ENCODE results near the gene PSMB2. TPM values are rescaled to one million over a fixed set of nuclear protein-coding genes. Genes with fewer than 3 reads are reported as not detected.

PSMB2 gene
- total and polyA plus RNA-seq, 2 of the 8 experiments (the other 6 are each of a cell fraction or from before 2014, with no cell fraction given): 91.4 to 101 TPM

GRCh38 chr1:35644204-35644603 is 2.9 kb upstream of the PSMB2 start:
- H4K91ac ChIP-seq (replicated peaks; ENCODE audit: insufficient read length, low read length): no peak overlapping the region
- no peak overlapping the region for H4K5ac ChIP-seq (ENCODE audit: insufficient read length, low read depth, low read length)
- no peak overlapping the region for H3K18ac ChIP-seq (ENCODE audit: extremely low read depth, low read length)
- no peak overlapping the region for H2BK15ac ChIP-seq (ENCODE audit: low read length)
- no peaks in the 10 kb centered on the region for H3K36me3 ChIP-seq (ENCODE audit: control insufficient read depth in 2 of 4, insufficient read depth in 4 of 4, low read length in 3 of 4)
- H3K9me3 ChIP-seq (ENCODE audit: insufficient read depth in 2 of 2, low read depth in 1 of 2, low read length in 1 of 2): no peaks in the 10 kb centered on the region
- no peak for DNase-seq (ENCODE audit: low read depth in 1 of 2, low spot score in 2 of 2)
- H3K79me2 ChIP-seq (ENCODE audit: control insufficient read depth in 1 of 2, insufficient read depth in 2 of 2, low read length in 2 of 2): peaks cover 10 to 21% of the 10 kb centered on the region in 2 experiments
- no peak overlapping the region for H3K27ac ChIP-seq (ENCODE audit: low read depth, low read length)
- no peak for FAIRE-seq
- H3K4ac ChIP-seq (replicated peaks; ENCODE audit: insufficient read length, low read depth, low read length): no peak overlapping the region
- H2BK20ac ChIP-seq (ENCODE audit: low read length): no peak overlapping the region
- no peak overlapping the region for H3K14ac ChIP-seq (ENCODE audit: insufficient read length)
- H2BK12ac ChIP-seq (ENCODE audit: low read depth, low read length): no peak overlapping the region
- H3K79me1 ChIP-seq (ENCODE audit: low read depth, low read length): peaks cover 3% of the 10 kb centered on the region; the same call in 1 of the 2 replicates
- no peak overlapping the region for H3K56ac ChIP-seq (replicated peaks; ENCODE audit: insufficient read length, low read depth, low read length)
- no peak overlapping the region for H2AFZ ChIP-seq (ENCODE audit: low read length)
- H3K27me3 ChIP-seq (replicated peaks in 1 of 4; ENCODE audit: control insufficient read depth in 3 of 4, extremely low read depth in 1 of 4, insufficient read depth in 3 of 4, low read length in 3 of 4): no peaks in the 10 kb centered on the region
- peaks cover 2% of the 10 kb centered on the region; the same call in 1 of the 2 replicates for H3K23me2 ChIP-seq (ENCODE audit: low read depth, low read length)
- TF ChIP-seq SAP30 (IDR thresholded peaks at IDR 0.05; ENCODE audit: insufficient read depth, insufficient replicate concordance, low read length) (no peak), EP300 (IDR thresholded peaks at IDR 0.05; ENCODE audit: borderline replicate concordance in 1 of 2, low read depth in 2 of 2, low read length in 2 of 2) (no peak), KDM4A (IDR thresholded peaks at IDR 0.05; ENCODE audit: low read depth, low read length, severe bottlenecking) (no peak)
- ChIA-PET CTCF (ENCODE audit: partially characterized antibody) (interaction anchor here (0.6 to 4.5 kb wide), 8 partner anchors 16 to 576 kb away, joined by 3 to 26 read pairs (median 5); no protein-coding TSS in a partner anchor), POLR2A (ENCODE audit: partially characterized antibody) (interaction anchor here (1.2 kb wide), 1 partner anchor 15 kb away, joined by 3 read pairs; no protein-coding TSS in a partner anchor)
- no peaks in the 10 kb centered on the region for H3K4me1 ChIP-seq (replicated peaks in 1 of 4; ENCODE audit: control insufficient read depth in 3 of 4, insufficient read depth in 4 of 4, low read length in 3 of 4)
- no peak overlapping the region for H3K4me3 ChIP-seq (ENCODE audit: extremely low read depth in 1 of 4, insufficient read depth in 2 of 4, low read depth in 3 of 4, low read length in 4 of 4)
- H3K4me2 ChIP-seq (ENCODE audit: insufficient read depth in 1 of 2, low read depth in 2 of 2, low read length in 2 of 2): no peak overlapping the region
- H3K9ac ChIP-seq (replicated peaks in 1 of 4; ENCODE audit: extremely low read depth in 1 of 4, low read depth in 3 of 4, low read length in 3 of 4): no peak overlapping the region
- H2BK120ac ChIP-seq (replicated peaks; ENCODE audit: low read depth, low read length): no peak overlapping the region
- no peak overlapping the region for H2AK5ac ChIP-seq (ENCODE audit: low read depth, low read length)
- no peak overlapping the region for H2BK5ac ChIP-seq (ENCODE audit: low read depth, low read length)
- 60% methylated on average over 2 of the region's 2 CpGs; no CpG with 5 or more reads in 1 of the 2 experiments for WGBS, 2 experiments (ENCODE audit: extremely low coverage in 1 of 2, insufficient coverage in 1 of 2, insufficient read length in 1 of 2, insufficient replicate concordance in 2 of 2, low coverage in 1 of 2, low lambda C conversion rate in 2 of 2, missing lambda C conversion rate in 1 of 2)
- no peak overlapping the region for H4K8ac ChIP-seq (ENCODE audit: extremely low read depth, insufficient read depth, low read length)
- no peak overlapping the region for H3K23ac ChIP-seq (ENCODE audit: insufficient read length)
- H4K20me1 ChIP-seq (replicated peaks in 1 of 2; ENCODE audit: control insufficient read depth in 1 of 2, insufficient read depth in 2 of 2, low read length in 2 of 2): no peaks in the 10 kb centered on the region

All from H1 (cell line).